Osteocyte (in vitro differentiated cells): ENCODE measurements around the gene CASP14. TPM values are rescaled to one million over a fixed set of nuclear protein-coding genes. Genes with fewer than 3 reads are reported as not detected.
"Not testable (repeated sequence)": the region's sequence is repeated elsewhere in the genome, so short reads cannot be mapped to it uniquely, and the experiment has no call there.

Source experiments
- DNase-seq: peaks from one replicate; pipeline ENCODE4 v3.0.0; 2021; ENCODE audit warnings: mixed read lengths; ENCODE audit not compliant: unreplicated experiment; ENCODE audit errors: extremely low spot score
- H3K27ac Mint-ChIP-seq: one replicate; pipeline ENCODE4 v1.8.0; 2021; ENCODE audit warnings: mild to moderate bottlenecking, mixed read lengths; ENCODE audit not compliant: unreplicated experiment
- H3K27me3 Mint-ChIP-seq: one replicate; pipeline ENCODE4 v1.8.0; 2021; ENCODE audit warnings: mixed read lengths; ENCODE audit not compliant: unreplicated experiment
- H3K36me3 Mint-ChIP-seq: one replicate; pipeline ENCODE4 v1.8.0; 2021; ENCODE audit warnings: mixed read lengths; ENCODE audit not compliant: unreplicated experiment
- H3K4me1 Mint-ChIP-seq: one replicate; pipeline ENCODE4 v1.8.0; 2021; ENCODE audit warnings: mixed read lengths; ENCODE audit not compliant: unreplicated experiment
- H3K4me3 Mint-ChIP-seq: one replicate; pipeline ENCODE4 v1.8.0; 2021; ENCODE audit warnings: mild to moderate bottlenecking, moderate library complexity, mixed read lengths; ENCODE audit not compliant: unreplicated experiment
- H3K9me3 Mint-ChIP-seq: one replicate; pipeline ENCODE4 v1.8.0; 2021; ENCODE audit warnings: mixed read lengths; ENCODE audit not compliant: unreplicated experiment
- long read RNA-seq: library from polyadenylated mRNA; unstranded; transcript quantifications from one replicate; pipeline ENCODE4 v2.0.0, GENCODE V29; 2021
- total RNA-seq: library from RNA; stranded (reverse); gene quantifications from 2 replicates; pipeline ENCODE4 v1.2.1, GENCODE V29; 2021
- TF ChIP-seq, protein P1 (sequence below): fragments of 200-600 bp; sonication (generic); IDR thresholded peaks from 2 replicates; pipeline ENCODE4 v1.5.0; 2021; ENCODE audit warnings: antibody characterized with exemption, mild to moderate bottlenecking, moderate library complexity

The CASP14 gene
- total RNA-seq = not detected in 2 replicates
- long read RNA-seq = 0 reads

- Mint-ChIP-seq H3K27ac (no peak within 1 kb of the TSS), H3K36me3 (no peaks in the 10 kb centered on the region), H3K4me1 (no peaks in the 10 kb centered on the region), H3K4me3 (no peak within 1 kb of the TSS), H3K27me3 (no peaks in the 10 kb centered on the region), H3K9me3 (peaks cover 7% of the 10 kb centered on the region)
- no peak for DNase-seq
- TF ChIP-seq, protein P1, sequence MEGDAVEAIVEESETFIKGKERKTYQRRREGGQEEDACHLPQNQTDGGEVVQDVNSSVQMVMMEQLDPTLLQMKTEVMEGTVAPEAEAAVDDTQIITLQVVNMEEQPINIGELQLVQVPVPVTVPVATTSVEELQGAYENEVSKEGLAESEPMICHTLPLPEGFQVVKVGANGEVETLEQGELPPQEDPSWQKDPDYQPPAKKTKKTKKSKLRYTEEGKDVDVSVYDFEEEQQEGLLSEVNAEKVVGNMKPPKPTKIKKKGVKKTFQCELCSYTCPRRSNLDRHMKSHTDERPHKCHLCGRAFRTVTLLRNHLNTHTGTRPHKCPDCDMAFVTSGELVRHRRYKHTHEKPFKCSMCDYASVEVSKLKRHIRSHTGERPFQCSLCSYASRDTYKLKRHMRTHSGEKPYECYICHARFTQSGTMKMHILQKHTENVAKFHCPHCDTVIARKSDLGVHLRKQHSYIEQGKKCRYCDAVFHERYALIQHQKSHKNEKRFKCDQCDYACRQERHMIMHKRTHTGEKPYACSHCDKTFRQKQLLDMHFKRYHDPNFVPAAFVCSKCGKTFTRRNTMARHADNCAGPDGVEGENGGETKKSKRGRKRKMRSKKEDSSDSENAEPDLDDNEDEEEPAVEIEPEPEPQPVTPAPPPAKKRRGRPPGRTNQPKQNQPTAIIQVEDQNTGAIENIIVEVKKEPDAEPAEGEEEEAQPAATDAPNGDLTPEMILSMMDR = no peak
Observed at GRCh38 chr19:15048885-15049541, at the start of gene CASP14. TSS of gene CASP14 (plus strand) at chr19:15049480. CDS start at chr19:15052252, 2,772 bp downstream.

GRCh38 chr19:15008308-15008707, 41.0 kb upstream of the CASP14 start:
- TF ChIP-seq, protein P1 = no peak
- Mint-ChIP-seq H3K27ac (no peak overlapping the region), H3K4me3 (no peak overlapping the region), H3K9me3 (peaks cover 3% of the 10 kb centered on the region), H3K36me3 (no peaks in the 10 kb centered on the region), H3K4me1 (no peaks in the 10 kb centered on the region), H3K27me3 (peaks cover 2% of the 10 kb centered on the region)
- no peak for DNase-seq

DNA sequence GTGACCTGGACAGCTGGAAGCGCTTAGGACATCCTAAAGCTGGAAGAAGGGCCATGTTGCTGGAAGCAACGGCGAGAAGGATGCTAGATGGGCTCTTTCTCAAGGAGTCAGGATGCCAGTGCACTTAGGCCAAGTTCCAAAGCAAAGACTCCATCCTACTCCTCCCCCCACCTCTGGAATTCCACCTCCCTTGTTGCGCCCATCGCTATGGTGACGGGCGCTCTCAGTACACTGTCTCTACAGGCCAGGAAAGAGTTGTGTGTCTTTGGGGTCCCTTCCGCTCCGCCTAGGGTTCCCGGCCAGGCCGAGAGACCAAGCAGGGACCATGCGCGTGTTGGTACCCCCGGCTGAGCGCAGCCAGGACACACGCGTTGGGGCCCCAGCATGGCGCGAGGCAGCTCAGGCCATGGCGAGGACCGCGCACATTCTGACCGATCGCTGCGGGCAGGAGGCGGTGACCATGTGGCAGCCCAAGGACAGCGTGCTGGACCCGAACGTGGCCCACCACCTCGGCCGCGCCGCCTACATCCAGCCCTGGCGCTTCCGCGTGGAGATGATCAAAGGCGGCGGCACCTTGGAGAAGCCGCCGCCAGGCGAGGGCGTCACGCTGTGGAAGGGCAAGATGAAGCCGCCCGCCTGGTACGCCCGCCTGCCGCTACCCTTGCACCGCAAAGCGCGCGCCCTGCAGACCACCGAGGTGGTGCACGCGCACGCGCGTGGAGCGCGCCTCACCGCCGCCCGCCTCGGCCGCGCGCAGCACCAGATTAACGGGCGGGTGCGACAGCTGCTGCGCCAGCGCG, 38.6 kb upstream of the CASP14 start:
- DNase-seq = no peak
- TF ChIP-seq, protein P1 = no peak
- Mint-ChIP-seq H3K27me3 (peaks cover 2% of the 10 kb centered on the region), H3K9me3 (peaks cover 8% of the 10 kb centered on the region), H3K4me1 (no peaks in the 10 kb centered on the region), H3K27ac (no peak overlapping the region), H3K4me3 (no peak overlapping the region), H3K36me3 (no peaks in the 10 kb centered on the region)

DNA sequence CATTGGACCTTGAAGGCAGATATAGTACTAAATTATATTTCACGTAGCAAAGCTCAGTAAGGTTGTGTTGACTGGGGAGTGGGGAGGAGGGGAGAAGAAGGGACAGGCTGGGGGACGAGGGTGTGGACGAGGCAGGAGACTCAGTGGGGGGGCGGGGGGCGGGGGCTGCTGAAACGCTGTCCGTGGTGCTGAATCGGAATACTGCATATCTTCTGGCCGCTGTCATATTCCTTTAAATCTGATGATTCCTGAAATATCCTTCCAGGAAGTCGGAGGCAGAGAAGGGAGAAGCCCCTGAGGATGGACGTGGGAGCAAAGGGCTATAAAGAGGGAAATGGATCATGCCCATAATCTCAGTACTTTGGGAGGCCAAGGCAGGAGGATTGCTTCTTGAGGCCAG, 34.7 kb upstream of the CASP14 start:
- TF ChIP-seq, protein P1 = no peak
- H3K27me3 Mint-ChIP-seq = peaks cover 2% of the 10 kb centered on the region
- H3K4me3 Mint-ChIP-seq = no peak overlapping the region

GRCh38 chr19:15015946-15016542, 33.2 kb upstream of the CASP14 start:
- no peak overlapping the region for H3K4me3 Mint-ChIP-seq
- peaks cover 2% of the 10 kb centered on the region for H3K27me3 Mint-ChIP-seq
- TF ChIP-seq, protein P1 = no peak
- no peaks in the 10 kb centered on the region for H3K4me1 Mint-ChIP-seq
- H3K9me3 Mint-ChIP-seq = peaks cover 8% of the 10 kb centered on the region
- no peak overlapping the region for H3K27ac Mint-ChIP-seq
- H3K36me3 Mint-ChIP-seq = no peaks in the 10 kb centered on the region
- no peak for DNase-seq

More for the DNA sequence above, 34.7 kb upstream of the CASP14 start:
- H3K4me1 Mint-ChIP-seq = no peaks in the 10 kb centered on the region
- no peak for DNase-seq
- H3K9me3 Mint-ChIP-seq = peaks cover 8% of the 10 kb centered on the region
- H3K36me3 Mint-ChIP-seq = no peaks in the 10 kb centered on the region
- no peak overlapping the region for H3K27ac Mint-ChIP-seq

DNA sequence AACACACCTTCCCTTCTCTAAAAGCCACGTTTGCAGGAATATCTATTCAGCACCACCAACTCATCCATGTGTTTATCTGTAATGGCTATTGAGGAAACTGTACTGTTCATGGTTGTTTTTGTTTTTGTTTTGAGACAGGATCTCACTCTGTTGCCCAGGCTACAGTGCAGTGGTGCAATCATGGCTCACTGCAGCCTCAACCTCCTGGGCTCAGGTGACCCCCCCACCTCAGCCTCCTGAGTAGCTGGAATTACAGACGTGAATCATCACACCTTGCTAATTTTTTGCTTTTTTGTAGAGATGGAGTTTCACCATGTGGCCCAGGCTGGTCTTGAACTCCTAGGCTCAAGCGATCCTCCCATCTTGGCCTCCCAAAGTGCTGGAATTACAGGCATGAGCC, 30.4 kb upstream of the CASP14 start:
- H3K27ac Mint-ChIP-seq, DNase-seq, H3K27me3 Mint-ChIP-seq, H3K9me3 Mint-ChIP-seq, H3K36me3 Mint-ChIP-seq, H3K4me1 Mint-ChIP-seq, H3K4me3 Mint-ChIP-seq: not testable (repeated sequence)
